ENCODE data around the gene THAP11.

THAP11 gene

GRCh38 chr16:67841816-67842508, at the start of gene THAP11:
THAP11 (plus strand) TSS chr16:67842320; CDS start chr16:67842555, 235 bp downstream.
- peak; percentile 90 for DNase-seq (ENCODE audit: low read depth)

- no peak for DNase-seq (ENCODE audit: low read depth)
These were observed 45.9 kb upstream of the THAP11 start for GRCh38 chr16:67796099-67796718.

- DNase-seq (ENCODE audit: low read depth), result no peak
These were observed 41.7 kb upstream of the THAP11 start for GRCh38 chr16:67800338-67800926.

GRCh38 chr16:67801241-67801640, 40.9 kb upstream of the THAP11 start:
- DNase-seq (ENCODE audit: low read depth), result no peak

GRCh38 chr16:67801883-67802282, 40.2 kb upstream of the THAP11 start:
- DNase-seq (ENCODE audit: low read depth), result peak; percentile 20

- DNase-seq (ENCODE audit: low read depth), result no peak
These were observed 38.2 kb upstream of the THAP11 start for GRCh38 chr16:67803894-67804293.

- DNase-seq (ENCODE audit: low read depth), result no peak
These were observed 37.1 kb upstream of the THAP11 start for GRCh38 chr16:67804853-67805542.

- no peak for DNase-seq (ENCODE audit: low read depth)
These were observed 36.2 kb upstream of the THAP11 start for GRCh38 chr16:67805718-67806427.

GRCh38 chr16:67806428-67807147, 35.5 kb upstream of the THAP11 start, which contains the start of the genes RANBP10 and TSNAXIP1:
RANBP10 (minus strand) TSS chr16:67806560; CDS start chr16:67806536, 24 bp downstream.
TSNAXIP1 (plus strand) TSS chr16:67806889; CDS start chr16:67807150, 261 bp downstream.
- peak; percentile 92 for DNase-seq (ENCODE audit: low read depth)

- DNase-seq (ENCODE audit: low read depth), result no peak
These were observed 34.9 kb upstream of the THAP11 start for GRCh38 chr16:67807148-67807682.

GRCh38 chr16:67811899-67812298, 30.2 kb upstream of the THAP11 start:
- no peak for DNase-seq (ENCODE audit: low read depth)

- no peak for DNase-seq (ENCODE audit: low read depth)
These were observed 27.6 kb upstream of the THAP11 start for GRCh38 chr16:67814567-67814966.

GRCh38 chr16:67820608-67821259, 21.4 kb upstream of the THAP11 start:
- DNase-seq (ENCODE audit: low read depth), result no peak

- no peak for DNase-seq (ENCODE audit: low read depth)
These were observed 19.6 kb upstream of the THAP11 start for GRCh38 chr16:67822511-67822910.

GRCh38 chr16:67825119-67825518, 17.0 kb upstream of the THAP11 start:
- no peak for DNase-seq (ENCODE audit: low read depth)

- DNase-seq (ENCODE audit: low read depth), result no peak
These were observed 16.2 kb upstream of the THAP11 start for GRCh38 chr16:67825906-67826305.

- DNase-seq (ENCODE audit: low read depth), result no peak
These were observed 13.5 kb upstream of the THAP11 start for GRCh38 chr16:67828651-67829050.

- no peak for DNase-seq (ENCODE audit: low read depth)
These were observed 9.1 kb upstream of the THAP11 start for GRCh38 chr16:67833030-67833414.

GRCh38 chr16:67833415-67834241, 8.5 kb upstream of the THAP11 start:
- peak; percentile 86 for DNase-seq (ENCODE audit: low read depth)

- no peak for DNase-seq (ENCODE audit: low read depth)
These were observed 7.9 kb upstream of the THAP11 start for GRCh38 chr16:67834242-67834614.

Measured in stimulated activated CD8-positive, alpha-beta memory T cell treated with anti-CD3 and anti-CD28 coated beads, Interleukin-12 subunit alpha, Interleukin-12 subunit beta, amount 100 ng/mL, for 1 hour (primary cell).